PC-9 (cell line): Measurements from ENCODE around the gene C16orf86.

ENCODE experiments used
- CTCF ChIP-seq: fragments of 200-600 bp; sonication (generic); conservative IDR thresholded peaks from 2 replicates; pipeline ENCODE4 v1.6.1; 2017; ENCODE audit warnings: mixed run types, antibody characterized with exemption, mild to moderate bottlenecking, moderate library complexity
- EZH2 ChIP-seq: fragments of 200-600 bp; sonication (generic); IDR thresholded peaks from 2 replicates; pipeline ENCODE4 v1.8.0; 2017; ENCODE audit warnings: antibody characterized with exemption, low read depth

GRCh38 chr16:67641779-67642708 lies 24.6 kb upstream of the C16orf86 start:
- TF ChIP-seq EZH2 = no peak
- no peak for TF ChIP-seq CTCF
